Adrenal gland (tissue), 19 donors: ENCODE data around the gene CNGA3. TPM values are rescaled to one million over a fixed set of nuclear protein-coding genes. Genes with fewer than 3 reads are reported as not detected.
A peak's percentile ranks its signal among the peaks of the same experiment; 100 is the strongest.

Experiments
- DNase-seq, 7 donors: peaks; one replicate each; pipeline ENCODE4 v3.0.0-alpha.2; 2019 to 2020
- H3K27ac ChIP-seq, 5 donors: fragments of 200-600 bp; sonication (generic) in 4 of 5; 1 replicate in 3 of 5; 2 replicates in 2 of 5; pipeline versions ENCODE4 v1.5.1 to v1.8.0; 2016 to 2020; ENCODE audit warnings: mild to moderate bottlenecking in 1 of 5
- H3K27me3 ChIP-seq: fragments of 200-600 bp; 2 replicates; pipeline ENCODE4 v1.8.0; 2021
- H3K36me3 ChIP-seq, 2 donors: fragments of 200-600 bp; replicated peaks in 1 of 2; 1 replicate in 1 of 2; 2 replicates in 1 of 2; pipeline versions ENCODE4 v1.5.1 to v1.8.0; 2018 to 2022
- H3K4me1 ChIP-seq, 2 donors: fragments of 200-600 bp; replicated peaks in 1 of 2; 1 replicate in 1 of 2; 2 replicates in 1 of 2; pipeline versions ENCODE4 v1.5.1 to v1.8.0; 2018 to 2021
- H3K4me3 ChIP-seq, 4 donors: fragments of 200-600 bp; sonication (generic) in 3 of 4; one replicate each; pipeline ENCODE4 v1.5.1; 2016 to 2018
- H3K9me3 ChIP-seq, 3 donors: fragments of 200-600 bp; sonication (generic) in 1 of 3; replicated peaks in 1 of 3; 1 replicate in 2 of 3; 2 replicates in 1 of 3; pipeline versions ENCODE4 v1.5.1 to v1.8.0; 2016 to 2021
- POLR2A ChIP-seq, 2 donors: fragments of 450-650 bp; IDR thresholded peaks; one replicate each; pipeline ENCODE4 v1.6.1; 2017; ENCODE audit warnings: antibody characterized with exemption in 2 of 2, mild to moderate bottlenecking in 2 of 2, moderate library complexity in 1 of 2
- WGBS, 4 donors: extraction: QIAGEN DNeasy Blood & Tissue Kit in 2 of 4; methylation state at CpG; one replicate each; pipeline versions ENCODE4 v1.1.5 to v1.1.7; 2013 to 2017; 5-methylcytosine and 5-hydroxymethylcytosine counted together
- intact Hi-C, 2 donors: fragments of 100-400 bp; cut with DNase I; formaldehyde crosslinking; loops; one replicate each; pipeline versions ENCODE4 v1.14.1 to v1.15.0; 2022 to 2023
- long read RNA-seq, 10 donors: library from polyadenylated mRNA in 3 of 10; unstranded in 2 of 10; stranded (forward) in 1 of 10; transcript quantifications; one replicate each; pipeline ENCODE4 v2.0.0 and lab custom pipeline, GENCODE V29; 2021 to 2026
- polyA plus RNA-seq, 3 donors: library from polyadenylated mRNA; stranded (reverse); fragments of 200-250 nt in 2 of 3; fragments of 350-450 nt in 1 of 3; fragmentation: Illumina TruSeq in 1 of 3; extraction: RNeasy Lipid Tissue Mini Kit (QIAGEN cat#74804) in 1 of 3; gene quantifications; one replicate each; pipeline ENCODE4 v1.2.3, GENCODE V29; 2013 to 2014
- total RNA-seq, 9 donors: library from RNA; depleted of rRNA in 4 of 9; stranded (reverse); fragments of >200 nt in 4 of 9; fragments of 120-200 nt in 1 of 9; fragmentation: NEBNext Ultra II Directional in 1 of 9; extraction: Animal tissue kit (Norgen Biotek cat#: 25700) in 1 of 9; gene quantifications; one replicate each; pipeline versions ENCODE4 v1.1.0 to v1.2.4, GENCODE V29; 2013 to 2023
- TF ChIP-seq, protein P1 (sequence below), 6 experiments: fragments of 450-650 bp in 4 of 6; fragments of 200-600 bp in 2 of 6; sonication (generic) in 1 of 6; IDR thresholded peaks; 1 replicate in 5 of 6; 2 replicates in 1 of 6; pipeline versions ENCODE4 v1.5.1 to v1.8.0; 2016 to 2021; ENCODE audit warnings: antibody characterized with exemption in 6 of 6, mild to moderate bottlenecking in 2 of 6, moderate library complexity in 1 of 6
- donor health status: healthy with polysubstance abuse.
- donor health status: Bipolar disorder and iron deficiency.
- donor health status: DM: yes; HTN: yes; CAD: no.
- donor health status: DM: no; HTN: no; CAD: no.
- donor health status: DM: no; HTN: no; CAD: no.
- donor health status: DM: yes; HTN: yes; CAD: no.

The CNGA3 gene
- total RNA-seq: under 1 TPM in 4 of 9 donors, not detected in 5; 0.11 to 0.28 (median 0.14) TPM
- polyA plus RNA-seq: under 1 TPM; 0.07 to 0.24 (median 0.16) TPM
- long read RNA-seq, donor 1: 0 reads
- long read RNA-seq, donor 2: 0 reads
- long read RNA-seq, donor 3: 0 reads
- long read RNA-seq, donor 4: 0 reads
- long read RNA-seq, donor 5: 0 reads
- long read RNA-seq, donor 6: 0 reads
- long read RNA-seq, donor 7: 0 reads
- long read RNA-seq, donor 8: 0 reads
- long read RNA-seq, donor 9: 0 reads
- long read RNA-seq, donor 10: 0 reads

DNA sequence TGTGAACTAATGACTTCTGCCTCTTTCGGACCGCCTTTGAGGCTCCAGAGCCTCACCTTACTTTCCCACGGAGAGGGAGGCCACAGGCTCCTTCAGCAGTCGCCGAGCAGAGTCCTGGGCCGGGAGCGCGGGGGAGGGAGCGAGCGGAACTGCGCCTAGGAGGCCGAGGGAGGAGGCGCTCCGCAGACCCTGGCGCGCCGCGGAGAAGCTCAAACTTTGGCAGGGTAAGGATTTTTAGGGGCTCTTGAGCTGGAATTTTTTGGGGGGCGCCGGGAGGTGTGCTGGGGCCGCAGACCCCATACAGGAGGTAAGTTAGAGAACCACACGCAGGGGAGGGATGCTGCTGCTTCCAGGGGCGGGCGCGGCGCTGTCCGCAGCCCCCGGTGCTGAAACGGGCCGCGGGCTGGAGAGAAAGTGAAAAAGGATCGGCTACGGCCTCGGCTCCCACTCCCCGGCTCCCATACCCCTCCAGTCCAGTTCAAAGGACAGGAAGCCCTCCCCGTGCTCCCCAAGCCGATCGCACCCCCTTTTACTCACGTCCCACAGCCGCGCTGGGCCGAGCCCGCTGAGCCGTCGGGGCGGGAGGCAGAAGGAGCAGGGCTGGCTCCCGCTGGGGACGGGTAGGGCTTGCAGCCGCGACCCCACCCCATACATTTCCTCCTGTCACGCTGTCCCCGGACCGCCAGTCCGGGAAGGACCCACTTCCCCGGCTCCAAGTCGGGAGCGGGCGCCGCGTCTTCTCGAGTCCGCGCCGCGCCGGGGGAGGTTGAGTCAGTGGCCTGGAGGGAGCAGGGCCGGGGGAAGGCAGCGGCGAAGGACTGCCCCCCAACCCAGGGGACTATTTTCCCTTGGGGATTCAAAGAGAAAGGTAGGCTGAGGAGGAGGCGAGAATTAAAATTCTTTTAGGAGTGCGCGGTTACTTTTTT, at the start of gene CNGA3:
Gene CNGA3 (plus strand): TSS at position 146 of the 926 bp plus-strand sequence. CDS start 23,520 bp downstream, outside the sequence.
- TF ChIP-seq, protein P1, sequence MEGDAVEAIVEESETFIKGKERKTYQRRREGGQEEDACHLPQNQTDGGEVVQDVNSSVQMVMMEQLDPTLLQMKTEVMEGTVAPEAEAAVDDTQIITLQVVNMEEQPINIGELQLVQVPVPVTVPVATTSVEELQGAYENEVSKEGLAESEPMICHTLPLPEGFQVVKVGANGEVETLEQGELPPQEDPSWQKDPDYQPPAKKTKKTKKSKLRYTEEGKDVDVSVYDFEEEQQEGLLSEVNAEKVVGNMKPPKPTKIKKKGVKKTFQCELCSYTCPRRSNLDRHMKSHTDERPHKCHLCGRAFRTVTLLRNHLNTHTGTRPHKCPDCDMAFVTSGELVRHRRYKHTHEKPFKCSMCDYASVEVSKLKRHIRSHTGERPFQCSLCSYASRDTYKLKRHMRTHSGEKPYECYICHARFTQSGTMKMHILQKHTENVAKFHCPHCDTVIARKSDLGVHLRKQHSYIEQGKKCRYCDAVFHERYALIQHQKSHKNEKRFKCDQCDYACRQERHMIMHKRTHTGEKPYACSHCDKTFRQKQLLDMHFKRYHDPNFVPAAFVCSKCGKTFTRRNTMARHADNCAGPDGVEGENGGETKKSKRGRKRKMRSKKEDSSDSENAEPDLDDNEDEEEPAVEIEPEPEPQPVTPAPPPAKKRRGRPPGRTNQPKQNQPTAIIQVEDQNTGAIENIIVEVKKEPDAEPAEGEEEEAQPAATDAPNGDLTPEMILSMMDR (IDR thresholded peaks at IDR 0.05): no peak
- no peak for TF ChIP-seq POLR2A (IDR thresholded peaks at IDR 0.05)
- Histone ChIP-seq H3K4me3 (peak within 1 kb of the TSS in 1 of 4 donors; percentile 36), H3K36me3 (no peaks in the 10 kb centered on the region), H3K27me3 (peaks cover 53% of the 10 kb centered on the region), H3K9me3 (no peaks in the 10 kb centered on the region), H3K27ac (no peak within 1 kb of the TSS), H3K4me1 (peaks cover 3 to 12% of the 10 kb centered on the region in 2 donors)
- peak in 4 of 7 donors; percentile 11 to 37 (median 31) for DNase-seq
- intact Hi-C loops: no loop called here
- 3 to 7% (median 4%) methylated on average over 31 to 72 of the region's 72 CpGs for WGBS, 4 donors

DNA sequence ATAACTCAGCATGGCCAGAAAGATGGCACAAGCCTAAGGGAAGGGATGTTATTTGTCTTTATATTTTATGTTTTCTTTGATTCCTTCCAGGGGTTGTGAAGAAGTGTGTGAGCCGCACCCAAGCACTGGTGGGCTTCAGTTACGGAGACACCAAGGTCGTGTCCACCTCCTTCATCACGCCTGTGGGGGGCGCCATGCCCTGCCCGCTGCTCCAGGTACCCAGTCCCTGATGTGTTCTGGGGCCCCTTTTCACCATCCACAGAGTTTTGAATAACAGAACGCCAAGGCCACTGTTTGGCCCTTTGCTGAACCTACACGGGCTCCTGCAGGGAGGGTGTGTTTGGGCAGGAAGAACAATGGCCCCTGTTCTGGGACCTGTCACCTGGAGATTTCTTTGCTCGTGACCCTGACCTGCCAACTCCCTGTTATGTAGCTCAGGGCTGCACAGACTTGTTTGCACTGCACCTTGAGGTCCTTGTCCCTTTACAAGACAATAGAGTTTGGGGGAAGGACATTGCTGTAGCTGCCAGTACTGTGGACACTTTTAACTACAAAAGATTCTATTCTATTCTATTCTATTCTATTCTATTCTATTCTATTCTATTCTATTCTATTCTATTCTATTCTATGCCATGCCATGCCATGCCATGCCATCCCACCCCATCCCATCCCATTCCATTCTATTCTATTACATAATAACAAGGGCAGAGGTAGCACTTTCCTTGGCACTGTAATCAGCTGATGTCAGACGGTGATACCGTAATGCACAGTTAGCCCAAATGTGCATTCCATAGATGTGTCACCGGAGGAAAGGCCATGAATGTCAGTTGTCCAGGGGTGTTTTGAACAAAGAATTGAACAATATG, 48.2 kb upstream of the CNGA3 start:
- TF ChIP-seq POLR2A (IDR thresholded peaks at IDR 0.05): no peak
- TF ChIP-seq, protein P1 (IDR thresholded peaks at IDR 0.05): no peak
- intact Hi-C loops: no loop called here
- H3K4me1 ChIP-seq: no peaks in the 10 kb centered on the region
- no peaks in the 10 kb centered on the region for H3K36me3 ChIP-seq
- H3K4me3 ChIP-seq: no peak overlapping the region
- no peak overlapping the region for H3K27ac ChIP-seq
- H3K9me3 ChIP-seq: no peaks in the 10 kb centered on the region
- 64 to 77% (median 69%) methylated on average over 9 to 12 of the region's 12 CpGs for WGBS, 4 donors
- no peak for DNase-seq
- H3K27me3 ChIP-seq: no peaks in the 10 kb centered on the region

DNA sequence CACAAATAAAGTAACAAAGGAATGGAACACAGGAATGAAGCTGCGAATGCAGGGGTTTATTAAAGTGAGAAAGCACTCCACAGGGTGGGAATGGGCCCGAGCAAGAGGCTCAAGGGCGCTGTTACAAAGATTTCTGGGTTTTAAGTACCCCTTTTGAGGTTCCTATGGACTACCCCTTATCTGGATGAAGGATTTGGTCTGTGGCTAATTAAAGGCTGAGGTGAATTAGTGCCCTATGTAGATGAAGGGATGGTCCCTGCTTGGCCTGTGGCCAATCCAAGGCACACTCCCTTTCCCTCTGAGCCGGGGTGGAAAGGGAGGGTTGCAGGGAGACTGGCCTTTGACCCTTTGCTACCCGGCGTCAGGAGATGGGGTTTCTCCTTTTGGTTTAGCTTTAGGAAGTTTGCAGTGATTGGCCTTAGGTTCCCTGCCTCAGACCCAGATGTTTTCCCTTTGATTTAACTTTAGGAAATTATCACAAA, 47.5 kb upstream of the CNGA3 start:
- no peak for TF ChIP-seq POLR2A (IDR thresholded peaks at IDR 0.05)
- TF ChIP-seq, protein P1 (IDR thresholded peaks at IDR 0.05): no peak
- Histone ChIP-seq H3K9me3 (no peaks in the 10 kb centered on the region), H3K36me3 (no peaks in the 10 kb centered on the region), H3K27ac (no peak overlapping the region), H3K4me1 (no peaks in the 10 kb centered on the region), H3K4me3 (no peak overlapping the region), H3K27me3 (no peaks in the 10 kb centered on the region)
- intact Hi-C loops: no loop called here
- DNase-seq: no peak
- WGBS, 4 donors: 41 to 62% (median 60%) methylated on average over 6 of the region's 6 CpGs
